Gastroesophageal sphincter (tissue), 4 donors: Measurements from ENCODE around the gene GPANK1. TPM values are rescaled to one million over a fixed set of nuclear protein-coding genes. Genes with fewer than 3 reads are reported as not detected.
A peak's percentile ranks its signal among the peaks of the same experiment; 100 is the strongest.

Experiments
- ATAC-seq: fragments of 150-250 bp; one replicate; pipeline ENCODE4 v1.9.1; 2016; ENCODE audit warnings: mild to moderate bottlenecking, moderate library complexity
- H3K27ac ChIP-seq, 4 donors: fragments of 200-600 bp; sonication (generic) in 3 of 4; 1 replicate in 3 of 4; 2 replicates in 1 of 4; pipeline ENCODE4 v1.5.1; 2016 to 2019
- H3K27me3 ChIP-seq: fragments of 200-600 bp; sonication (generic); one replicate; pipeline ENCODE4 v1.5.1; 2019
- H3K36me3 ChIP-seq, 2 donors: fragments of 200-600 bp; sonication (generic); one replicate each; pipeline ENCODE4 v1.5.1; 2019; ENCODE audit warnings: control low read depth in 1 of 2
- H3K4me1 ChIP-seq, 3 donors: fragments of 200-600 bp; sonication (generic); 1 replicate in 2 of 3; 2 replicates in 1 of 3; pipeline ENCODE4 v1.5.1; 2016 to 2019; ENCODE audit warnings: control low read depth in 2 of 3
- H3K4me3 ChIP-seq, 2 donors: fragments of 200-600 bp; sonication (generic); one replicate each; pipeline ENCODE4 v1.5.1; 2019; ENCODE audit warnings: mild to moderate bottlenecking in 1 of 2, moderate library complexity in 1 of 2
- H3K9me3 ChIP-seq, 3 donors: fragments of 200-600 bp; sonication (generic); one replicate each; pipeline ENCODE4 v1.5.1; 2017 to 2019; ENCODE audit warnings: control low read depth in 2 of 3
- CTCF ChIP-seq, 4 experiments: fragments of 200-600 bp in 2 of 4; fragments of 450-650 bp in 2 of 4; sonication (generic) in 1 of 4; IDR thresholded peaks; one replicate each; pipeline ENCODE4 v1.5.1; 2017 to 2019; ENCODE audit warnings: antibody characterized with exemption in 4 of 4, mild to moderate bottlenecking in 2 of 4, moderate library complexity in 2 of 4
- EP300 ChIP-seq: sonication (generic); formaldehyde crosslinking; IDR thresholded peaks from one replicate; pipeline ENCODE4 v1.6.1; 2017; ENCODE audit warnings: antibody characterized with exemption, mild to moderate bottlenecking
- POLR2A ChIP-seq, 2 donors: fragments of 450-650 bp; IDR thresholded peaks; one replicate each; pipeline ENCODE4 v1.6.1; 2017; ENCODE audit warnings: antibody characterized with exemption in 2 of 2, mild to moderate bottlenecking in 2 of 2, moderate library complexity in 1 of 2
- POLR2AphosphoS5 ChIP-seq: sonication (generic); formaldehyde crosslinking; IDR thresholded peaks from one replicate; pipeline ENCODE4 v1.6.1; 2017; ENCODE audit warnings: antibody characterized with exemption
- WGBS, 2 donors: methylation state at CpG; one replicate each; pipeline ENCODE4 v1.1.5; 2018; ENCODE audit warnings: low coverage in 1 of 2; 5-methylcytosine and 5-hydroxymethylcytosine counted together
- total RNA-seq, 4 donors: library from RNA; depleted of rRNA; stranded (reverse); fragments of >200 nt; gene quantifications; one replicate each; pipeline ENCODE4 v1.1.0, GENCODE V29; 2016

GPANK1 gene
- total RNA-seq, 4 donors from 2014 or later: 17.1 to 22.3 (median 17.9) TPM

- WGBS, 2 donors: 0 to 1% methylated on average over 6 to 17 of the region's 40 CpGs
Measured at GRCh38 chr6:31681135-31681671, 16.4 kb upstream of the GPANK1 start.

GRCh38 chr6:31680226-31681134, 15.7 kb upstream of the GPANK1 start, which contains the start of gene LY6G5C:
TSS of gene LY6G5C (minus strand) at chr6:31681067. CDS start at chr6:31680373, 694 bp downstream.
- WGBS, 2 donors: 5 to 15% methylated on average over 5 to 11 of the region's 17 CpGs
- Histone ChIP-seq H3K4me3 (peak within 1 kb of the TSS; percentile 46 to 50), H3K27me3 (no peaks in the 10 kb centered on the region), H3K4me1 (peaks cover 0 to 35% (median 5%) of the 10 kb centered on the region in 3 donors), H3K27ac (peak within 1 kb of the TSS in 3 of 4 donors; percentile 58 to 86 (median 67)), H3K36me3 (peaks cover 0 to 2% of the 10 kb centered on the region in 2 donors), H3K9me3 (no peaks in the 10 kb centered on the region)
- ATAC-seq: peak; percentile 88
- TF ChIP-seq CTCF (IDR thresholded peaks at IDR 0.05): peak in 3 of 4 experiments; percentile 66 to 85 (median 67)
- peak; percentile 44 for TF ChIP-seq POLR2AphosphoS5
- TF ChIP-seq POLR2A (IDR thresholded peaks at IDR 0.05): no peak

More at GRCh38 chr6:31681135-31681671, 16.4 kb upstream of the GPANK1 start:
- Histone ChIP-seq H3K27me3 (no peaks in the 10 kb centered on the region), H3K4me3 (peak overlapping the region; percentile 46 to 50), H3K9me3 (no peaks in the 10 kb centered on the region), H3K4me1 (peaks cover 0 to 35% (median 5%) of the 10 kb centered on the region in 3 donors), H3K36me3 (peaks cover 0 to 9% of the 10 kb centered on the region in 2 donors), H3K27ac (peak overlapping the region in 3 of 4 donors; percentile 16 to 86 (median 67))
- TF ChIP-seq POLR2A (IDR thresholded peaks at IDR 0.05) (no peak), CTCF (IDR thresholded peaks at IDR 0.05) (peak in 3 of 4 experiments; percentile 28 to 42 (median 38)), POLR2AphosphoS5 (no peak)
- peak; percentile 52 for ATAC-seq

GRCh38 chr6:31677955-31678354, 13.2 kb upstream of the GPANK1 start:
- Histone ChIP-seq H3K4me3 (no peak overlapping the region), H3K27ac (no peak overlapping the region), H3K36me3 (peaks cover 0 to 16% of the 10 kb centered on the region in 2 donors), H3K9me3 (no peaks in the 10 kb centered on the region), H3K27me3 (no peaks in the 10 kb centered on the region), H3K4me1 (peaks cover 0 to 25% (median 5%) of the 10 kb centered on the region in 3 donors)
- ATAC-seq: no peak
- TF ChIP-seq POLR2AphosphoS5: no peak
- no peak for TF ChIP-seq CTCF (IDR thresholded peaks at IDR 0.05)
- no peak for TF ChIP-seq POLR2A (IDR thresholded peaks at IDR 0.05)
- no peak for TF ChIP-seq EP300
- WGBS, 2 donors: 74 to 81% methylated on average over 5 to 8 of the region's 8 CpGs

GRCh38 chr6:31676904-31677303, 12.1 kb upstream of the GPANK1 start:
- H3K9me3 ChIP-seq: no peaks in the 10 kb centered on the region
- H3K4me3 ChIP-seq: no peak overlapping the region
- peaks cover 0 to 26% of the 10 kb centered on the region in 2 donors for H3K36me3 ChIP-seq
- 57% methylated on average over 6 of the region's 6 CpGs; no CpG with 5 or more reads in 1 of the 2 donors for WGBS, 2 donors
- no peak overlapping the region for H3K27ac ChIP-seq
- H3K4me1 ChIP-seq: peaks cover 0 to 20% (median 5%) of the 10 kb centered on the region in 3 donors
- H3K27me3 ChIP-seq: no peaks in the 10 kb centered on the region
- TF ChIP-seq EP300 (no peak), POLR2A (IDR thresholded peaks at IDR 0.05) (no peak), POLR2AphosphoS5 (no peak), CTCF (IDR thresholded peaks at IDR 0.05) (no peak)
- ATAC-seq: no peak
